Fibroblast of lung (primary cell): ENCODE measurements around the gene CERS1. TPM values are rescaled to one million over a fixed set of nuclear protein-coding genes. Genes with fewer than 3 reads are reported as not detected.

Experiments used
- DNase-seq, 2 donors: peaks; one replicate each; pipeline versions ENCODE4 v3.0.0 to v3.0.0-alpha.2; 2010; ENCODE audit warnings: low read depth in 2 of 2
- H2AFZ ChIP-seq: 2 replicates; pipeline ENCODE4 v1.5.1; 2012; ENCODE audit warnings: low read length, control low read depth, inconsistent platforms
- H3K27ac ChIP-seq: 2 replicates; pipeline ENCODE4 v1.5.1; 2011; ENCODE audit warnings: low read length, control low read depth; ENCODE audit not compliant: insufficient read depth
- H3K27me3 ChIP-seq: 2 replicates; pipeline ENCODE4 v1.5.1; 2011; ENCODE audit warnings: mild to moderate bottlenecking, low read length; ENCODE audit not compliant: control insufficient read depth, insufficient read depth
- H3K36me3 ChIP-seq: 2 replicates; pipeline ENCODE4 v1.5.1; 2011; ENCODE audit warnings: low read length; ENCODE audit not compliant: control insufficient read depth, insufficient read depth
- H3K4me1 ChIP-seq: 2 replicates; pipeline ENCODE4 v1.5.1; 2011; ENCODE audit warnings: low read length; ENCODE audit not compliant: control insufficient read depth, insufficient read depth; ENCODE audit errors: extremely low read depth
- H3K4me2 ChIP-seq: 2 replicates; pipeline ENCODE4 v1.5.1; 2011; ENCODE audit warnings: low read length, control low read depth; ENCODE audit not compliant: insufficient read depth; ENCODE audit errors: extremely low read depth
- H3K4me3 ChIP-seq, 4 experiments: fragments of 200-600 bp in 1 of 4; sonication (generic) in 1 of 4; replicated peaks in 1 of 4; 2 replicates each; pipeline ENCODE4 v1.5.1; 2011 to 2016; ENCODE audit warnings: low read length in 4 of 4, low read depth in 3 of 4, mild to moderate bottlenecking in 3 of 4, control low read depth in 2 of 4, inconsistent platforms in 1 of 4, mixed read lengths in 1 of 4; ENCODE audit not compliant: insufficient read depth in 1 of 4; ENCODE audit errors: control extremely low read depth in 1 of 4
- H3K79me2 ChIP-seq: 2 replicates; pipeline ENCODE4 v1.5.1; 2012; ENCODE audit warnings: mild to moderate bottlenecking, low read length, inconsistent platforms; ENCODE audit not compliant: control insufficient read depth, insufficient read depth
- H3K9ac ChIP-seq: 2 replicates; pipeline ENCODE4 v1.5.1; 2011; ENCODE audit warnings: mild to moderate bottlenecking, low read length, control low read depth; ENCODE audit not compliant: insufficient read depth
- H3K9me3 ChIP-seq: 2 replicates; pipeline ENCODE4 v1.5.1; 2012; ENCODE audit warnings: low read depth, low read length; ENCODE audit not compliant: control insufficient read depth, insufficient read depth
- H4K20me1 ChIP-seq: 2 replicates; pipeline ENCODE4 v1.5.1; 2011; ENCODE audit warnings: low read length; ENCODE audit not compliant: control insufficient read depth, insufficient read depth; ENCODE audit errors: extremely low read depth
- CTCF ChIP-seq, 2 donors: IDR thresholded peaks in 1 of 2; conservative IDR thresholded peaks in 1 of 2; 1 replicate in 1 of 2; 2 replicates in 1 of 2; pipeline ENCODE4 v1.5.1; 2011 to 2012; ENCODE audit warnings: low read length in 2 of 2, control low read depth in 1 of 2, inconsistent platforms in 1 of 2, low read depth in 1 of 2, mild to moderate bottlenecking in 1 of 2
- EZH2 ChIP-seq: IDR thresholded peaks from 2 replicates; pipeline ENCODE4 v1.5.1; 2012; ENCODE audit warnings: low read length, control low read depth, mild to moderate bottlenecking; ENCODE audit errors: missing control alignments
- polyA plus RNA-seq, 2 donors: library from polyadenylated mRNA; depleted of rRNA in 1 of 2; stranded (reverse) in 1 of 2; unstranded in 1 of 2; fragments of >200 nt; gene quantifications; 2 replicates each; pipeline ENCODE4 v1.2.1, GENCODE V29; 2011 to 2012; ENCODE audit warnings: missing spikeins in 1 of 2
- total RNA-seq: library from RNA; depleted of rRNA; stranded (reverse); fragments of >200 nt; gene quantifications from 2 replicates; pipeline ENCODE4 v1.2.1, GENCODE V29; 2014

CERS1 gene
- total and polyA plus RNA-seq, 2 donors (not counting 1 experiment from before 2014, with no cell fraction given), result 0.23 to 1.7 TPM

GRCh38 chr19:18857223-18857622 is 38.7 kb downstream of the CERS1 start:
- no peaks in the 10 kb centered on the region for H4K20me1 ChIP-seq
- DNase-seq, result no peak
- H3K4me2 ChIP-seq, result no peak overlapping the region
- no peaks in the 10 kb centered on the region for H3K4me1 ChIP-seq
- H3K36me3 ChIP-seq, result peaks cover 63% of the 10 kb centered on the region
- no peaks in the 10 kb centered on the region for H3K9me3 ChIP-seq
- H3K27ac ChIP-seq, result no peak overlapping the region
- H3K4me3 ChIP-seq, result no peak overlapping the region
- no peak overlapping the region for H2AFZ ChIP-seq
- no peak for TF ChIP-seq EZH2
- TF ChIP-seq CTCF (conservative IDR thresholded peaks at IDR 0.05 in 1 of 2, IDR thresholded peaks at IDR 0.05 in 1 of 2; ENCODE audit: low read depth in 1 of 2, low read length in 2 of 2), result no peak
- H3K9ac ChIP-seq, result no peak overlapping the region
- no peaks in the 10 kb centered on the region for H3K27me3 ChIP-seq
- H3K79me2 ChIP-seq, result peaks cover 5% of the 10 kb centered on the region

DNA sequence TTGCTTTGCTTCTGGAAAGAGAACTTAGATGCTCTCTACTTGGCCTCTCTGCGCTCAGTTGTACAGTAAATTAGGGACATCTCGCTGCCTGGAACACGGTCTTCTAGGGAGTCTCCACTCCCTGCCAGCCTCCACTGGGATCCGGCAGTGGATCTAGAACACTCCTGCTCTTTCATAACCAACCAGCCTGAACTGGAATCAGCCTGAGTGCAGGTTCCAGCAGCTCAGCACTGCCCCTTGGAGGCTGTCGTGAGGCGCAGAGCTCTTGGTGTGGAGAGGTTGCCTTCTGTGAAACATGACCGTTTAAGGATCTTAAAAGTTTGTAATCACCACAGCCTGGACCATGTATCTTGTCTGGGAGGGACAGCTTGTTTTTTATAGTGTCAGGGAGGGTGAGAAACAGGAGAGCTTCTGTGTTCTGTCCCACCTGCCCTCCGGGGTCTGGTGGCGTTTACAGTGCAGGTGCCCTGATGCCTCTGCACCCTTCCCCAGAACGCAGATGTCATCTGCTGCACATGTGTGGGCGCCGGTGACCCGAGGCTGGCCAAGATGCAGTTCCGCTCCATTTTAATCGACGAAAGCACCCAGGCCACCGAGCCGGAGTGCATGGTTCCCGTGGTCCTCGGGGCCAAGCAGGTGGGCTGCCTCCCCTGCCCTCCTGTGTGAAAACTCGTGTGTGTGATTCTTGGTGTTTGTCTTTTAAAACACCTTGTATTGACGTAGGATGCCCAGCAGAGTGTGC is 39.4 kb downstream of the CERS1 start:
- Histone ChIP-seq H3K27me3 (no peaks in the 10 kb centered on the region), H3K9ac (no peak overlapping the region), H3K27ac (no peak overlapping the region), H3K9me3 (no peaks in the 10 kb centered on the region), H4K20me1 (no peaks in the 10 kb centered on the region), H2AFZ (no peak overlapping the region), H3K4me3 (no peak overlapping the region), H3K79me2 (peaks cover 7% of the 10 kb centered on the region), H3K36me3 (peaks cover 65% of the 10 kb centered on the region), H3K4me1 (no peaks in the 10 kb centered on the region), H3K4me2 (no peak overlapping the region)
- TF ChIP-seq EZH2 (no peak), CTCF (conservative IDR thresholded peaks at IDR 0.05 in 1 of 2, IDR thresholded peaks at IDR 0.05 in 1 of 2; ENCODE audit: low read depth in 1 of 2, low read length in 2 of 2) (peak; percentile 37 to 44)
- peak in 1 of 2 donors; percentile 52 for DNase-seq

DNA sequence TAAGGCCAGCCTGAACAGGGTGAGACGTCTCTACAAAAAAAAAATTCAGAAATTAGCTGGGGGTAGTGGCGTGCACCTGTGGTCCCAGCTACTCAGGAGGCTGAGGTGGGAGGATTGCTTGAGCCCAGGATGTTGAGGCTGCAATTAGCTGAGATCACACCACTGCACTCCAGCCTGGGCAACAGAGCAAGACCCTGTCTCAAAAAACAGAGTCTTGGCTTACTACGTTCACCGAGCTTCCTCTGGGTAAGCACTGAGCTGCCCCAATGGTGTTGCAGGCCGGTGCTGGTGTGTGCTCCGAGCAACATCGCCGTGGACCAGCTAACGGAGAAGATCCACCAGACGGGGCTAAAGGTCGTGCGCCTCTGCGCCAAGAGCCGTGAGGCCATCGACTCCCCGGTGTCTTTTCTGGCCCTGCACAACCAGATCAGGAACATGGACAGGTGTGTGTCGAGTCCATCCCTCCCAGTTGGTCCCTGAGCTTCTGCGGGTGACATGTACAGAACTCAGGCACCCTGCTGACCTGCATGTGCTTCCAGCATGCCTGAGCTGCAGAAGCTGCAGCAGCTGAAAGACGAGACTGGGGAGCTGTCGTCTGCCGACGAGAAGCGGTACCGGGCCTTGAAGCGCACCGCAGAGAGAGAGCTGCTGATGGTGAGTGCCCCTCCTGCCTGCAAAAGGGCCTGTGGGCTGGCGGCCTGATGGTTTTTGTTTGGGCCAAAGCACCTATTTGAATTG is 40.1 kb downstream of the CERS1 start:
- H3K4me3 ChIP-seq, result no peak overlapping the region
- peaks cover 12% of the 10 kb centered on the region for H3K79me2 ChIP-seq
- no peaks in the 10 kb centered on the region for H4K20me1 ChIP-seq
- H3K27ac ChIP-seq, result no peak overlapping the region
- H3K27me3 ChIP-seq, result no peaks in the 10 kb centered on the region
- no peak overlapping the region for H3K9ac ChIP-seq
- TF ChIP-seq CTCF (conservative IDR thresholded peaks at IDR 0.05 in 1 of 2, IDR thresholded peaks at IDR 0.05 in 1 of 2; ENCODE audit: low read depth in 1 of 2, low read length in 2 of 2) (no peak), EZH2 (no peak)
- H3K4me1 ChIP-seq, result no peaks in the 10 kb centered on the region
- no peak for DNase-seq
- no peaks in the 10 kb centered on the region for H3K9me3 ChIP-seq
- H2AFZ ChIP-seq, result no peak overlapping the region
- H3K4me2 ChIP-seq, result no peak overlapping the region
- H3K36me3 ChIP-seq, result peaks cover 66% of the 10 kb centered on the region
